Measurements from ENCODE around the gene TM2D3.

Gene TM2D3

GRCh38 chr15:101652098-101652785 is at the start of gene TM2D3:
Gene TM2D3 (minus strand): TSS chr15:101652381. CDS start chr15:101652361, 20 bp downstream.
- Mint-ChIP-seq H3K36me3 (ENCODE audit: low read depth) (peaks cover 22% of the 10 kb centered on the region), H3K27ac (peak within 1 kb of the TSS; percentile 98), H3K27me3 (ENCODE audit: low read depth, poor library complexity) (no peaks in the 10 kb centered on the region), H3K4me1 (peaks cover 31% of the 10 kb centered on the region), H3K9me3 (no peaks in the 10 kb centered on the region), H3K4me3 (peak within 1 kb of the TSS; percentile 93)
- TF ChIP-seq CTCF (IDR thresholded peaks at IDR 0.05) = peak; percentile 64
- peak; percentile 97 for DNase-seq

- H3K36me3 Mint-ChIP-seq (ENCODE audit: low read depth) = peaks cover 83% of the 10 kb centered on the region
- H3K27ac Mint-ChIP-seq = no peak overlapping the region
- TF ChIP-seq CTCF (IDR thresholded peaks at IDR 0.05) = no peak
- DNase-seq = no peak
- H3K4me3 Mint-ChIP-seq = no peak overlapping the region
- no peaks in the 10 kb centered on the region for H3K4me1 Mint-ChIP-seq
- H3K9me3 Mint-ChIP-seq = no peaks in the 10 kb centered on the region
- no peaks in the 10 kb centered on the region for H3K27me3 Mint-ChIP-seq (ENCODE audit: low read depth, poor library complexity)
Measured at GRCh38 chr15:101698314-101698713, 46.1 kb upstream of the TM2D3 start.

GRCh38 chr15:101697488-101697887 is 45.3 kb upstream of the TM2D3 start:
- Mint-ChIP-seq H3K9me3 (no peaks in the 10 kb centered on the region), H3K4me1 (no peaks in the 10 kb centered on the region), H3K4me3 (no peak overlapping the region), H3K36me3 (ENCODE audit: low read depth) (peaks cover 86% of the 10 kb centered on the region), H3K27ac (no peak overlapping the region), H3K27me3 (ENCODE audit: low read depth, poor library complexity) (no peaks in the 10 kb centered on the region)
- no peak for DNase-seq
- no peak for TF ChIP-seq CTCF (IDR thresholded peaks at IDR 0.05)

- H3K27me3 Mint-ChIP-seq (ENCODE audit: low read depth, poor library complexity) = no peaks in the 10 kb centered on the region
- H3K4me1 Mint-ChIP-seq = no peaks in the 10 kb centered on the region
- DNase-seq = no peak
- H3K27ac Mint-ChIP-seq = no peak overlapping the region
- H3K36me3 Mint-ChIP-seq (ENCODE audit: low read depth) = peaks cover 82% of the 10 kb centered on the region
- no peak for TF ChIP-seq CTCF (IDR thresholded peaks at IDR 0.05)
- no peak overlapping the region for H3K4me3 Mint-ChIP-seq
- no peaks in the 10 kb centered on the region for H3K9me3 Mint-ChIP-seq
Measured at GRCh38 chr15:101696829-101697228, 44.6 kb upstream of the TM2D3 start.

GRCh38 chr15:101694261-101694660 is 42.1 kb upstream of the TM2D3 start:
- H3K9me3 Mint-ChIP-seq = no peaks in the 10 kb centered on the region
- peaks cover 67% of the 10 kb centered on the region for H3K36me3 Mint-ChIP-seq (ENCODE audit: low read depth)
- DNase-seq = no peak
- no peaks in the 10 kb centered on the region for H3K27me3 Mint-ChIP-seq (ENCODE audit: low read depth, poor library complexity)
- H3K4me3 Mint-ChIP-seq = no peak overlapping the region
- no peak for TF ChIP-seq CTCF (IDR thresholded peaks at IDR 0.05)
- H3K27ac Mint-ChIP-seq = no peak overlapping the region
- no peaks in the 10 kb centered on the region for H3K4me1 Mint-ChIP-seq
